ENCODE results near the gene BBOX1.

DNA sequence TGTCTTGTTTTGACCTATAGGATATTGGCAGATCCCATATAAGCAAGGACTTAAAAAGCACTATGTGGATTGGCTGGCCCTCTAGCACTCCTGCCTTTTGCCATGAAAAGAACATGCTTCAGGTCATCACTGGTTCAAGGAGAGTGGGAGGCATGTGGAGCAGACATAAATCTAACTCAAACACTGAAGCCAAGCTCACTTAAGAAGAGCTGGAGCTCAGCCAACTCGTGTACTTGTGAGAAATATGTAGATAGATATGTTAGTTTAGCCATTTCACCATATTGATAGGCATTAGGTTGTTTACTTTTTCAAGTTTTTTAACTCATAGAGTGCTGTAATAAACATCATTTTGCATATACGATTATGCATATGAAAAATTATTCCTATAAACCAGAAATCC, 19.9 kb upstream of the BBOX1 start:
- TF ChIP-seq EZH2 (IDR thresholded peaks at IDR 0.05) (no peak), POLR2AphosphoS5 (IDR thresholded peaks at IDR 0.05; ENCODE audit: borderline replicate concordance, low read depth, low read length) (no peak), FOXP2 (optimal IDR thresholded peaks at IDR 0.05; ENCODE audit: control extremely low read depth, extremely low read length, insufficient read depth) (no peak)
